MM.1S (cell line): ENCODE data around the gene RNF220.

ENCODE experiments used
- CTCF ChIP-seq: fragments of 300-600 bp; sonication (generic); IDR thresholded peaks from 2 replicates; pipeline ENCODE4 v1.5.1; 2016; ENCODE audit warnings: antibody characterized with exemption, low read length, mixed read lengths
- EZH2 ChIP-seq: fragments of 300-600 bp; sonication (generic); optimal IDR thresholded peaks from 2 replicates; pipeline ENCODE3; 2017; ENCODE audit warnings: low read depth, mild to moderate bottlenecking, antibody characterized with exemption, low read length, mixed read lengths

GRCh38 chr1:44460107-44460882 lies 55.2 kb downstream of the RNF220 start:
- TF ChIP-seq CTCF (no peak), EZH2 (no peak)
